T-helper 1 cell treated with Interleukin-12 subunit alpha and Interleukin-12 subunit beta and Interleukin-4 antibody, amounts not matched to agents 30 μg/mL and 1 μg/mL, for 36 hours (primary cell): ENCODE results near the gene ESYT2.
"Not testable (repeated sequence)": the region's sequence is repeated elsewhere in the genome, so short reads cannot be mapped to it uniquely, and the experiment has no call there.

Experiments
- H3K27ac Mint-ChIP-seq: one replicate; pipeline ENCODE4 v1.8.0; 2021; ENCODE audit warnings: mild to moderate bottlenecking, mixed read lengths
- H3K27me3 Mint-ChIP-seq: one replicate; pipeline ENCODE4 v1.8.0; 2021; ENCODE audit warnings: low read depth, mixed read lengths
- H3K36me3 Mint-ChIP-seq: one replicate; pipeline ENCODE4 v1.8.0; 2021; ENCODE audit warnings: low read depth, mixed read lengths
- H3K4me1 Mint-ChIP-seq: one replicate; pipeline ENCODE4 v1.8.0; 2021; ENCODE audit warnings: low read depth, mixed read lengths
- H3K4me3 Mint-ChIP-seq: one replicate; pipeline ENCODE4 v1.8.0; 2021; ENCODE audit warnings: mild to moderate bottlenecking, moderate library complexity, mixed read lengths
- H3K9me3 Mint-ChIP-seq: one replicate; pipeline ENCODE4 v1.8.0; 2021; ENCODE audit warnings: mixed read lengths

Gene ESYT2

DNA sequence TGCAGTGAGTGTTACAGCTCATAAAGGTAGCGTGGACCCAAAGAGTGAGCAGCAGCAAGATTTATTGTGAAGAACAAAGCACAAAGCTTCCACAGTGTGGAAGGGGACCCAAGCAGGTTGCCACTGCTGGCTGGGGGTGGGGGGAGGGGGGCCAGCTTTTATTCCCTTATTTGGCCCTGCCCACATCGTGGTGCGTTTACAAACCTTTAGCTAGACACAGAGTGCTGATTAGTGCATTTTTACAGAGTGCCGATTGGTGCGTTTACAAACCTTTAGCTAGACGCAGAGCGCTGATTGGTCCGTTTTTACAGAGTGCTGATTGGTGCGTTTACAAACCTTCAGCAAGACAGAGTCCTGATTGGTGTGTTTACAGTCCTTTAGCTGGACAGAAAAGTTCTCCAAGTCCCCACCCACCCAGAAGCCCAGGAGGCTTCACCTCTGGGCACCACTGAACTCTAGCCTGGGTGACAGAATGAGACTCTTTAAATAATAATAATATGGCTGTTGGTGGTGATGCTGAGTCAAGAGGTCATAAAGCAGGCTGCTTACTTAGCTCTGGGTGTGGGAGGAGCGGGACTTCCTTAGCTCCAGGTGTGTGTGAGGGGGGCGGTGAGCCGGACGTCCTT is 33.8 kb upstream of the ESYT2 start:
- H3K4me3 Mint-ChIP-seq: peak overlapping the region; percentile 92
- not testable (repeated sequence) for H3K36me3 Mint-ChIP-seq, H3K9me3 Mint-ChIP-seq, H3K27me3 Mint-ChIP-seq
- peak overlapping the region; percentile 97 for H3K27ac Mint-ChIP-seq
- H3K4me1 Mint-ChIP-seq: peaks cover 52% of the 10 kb centered on the region

DNA sequence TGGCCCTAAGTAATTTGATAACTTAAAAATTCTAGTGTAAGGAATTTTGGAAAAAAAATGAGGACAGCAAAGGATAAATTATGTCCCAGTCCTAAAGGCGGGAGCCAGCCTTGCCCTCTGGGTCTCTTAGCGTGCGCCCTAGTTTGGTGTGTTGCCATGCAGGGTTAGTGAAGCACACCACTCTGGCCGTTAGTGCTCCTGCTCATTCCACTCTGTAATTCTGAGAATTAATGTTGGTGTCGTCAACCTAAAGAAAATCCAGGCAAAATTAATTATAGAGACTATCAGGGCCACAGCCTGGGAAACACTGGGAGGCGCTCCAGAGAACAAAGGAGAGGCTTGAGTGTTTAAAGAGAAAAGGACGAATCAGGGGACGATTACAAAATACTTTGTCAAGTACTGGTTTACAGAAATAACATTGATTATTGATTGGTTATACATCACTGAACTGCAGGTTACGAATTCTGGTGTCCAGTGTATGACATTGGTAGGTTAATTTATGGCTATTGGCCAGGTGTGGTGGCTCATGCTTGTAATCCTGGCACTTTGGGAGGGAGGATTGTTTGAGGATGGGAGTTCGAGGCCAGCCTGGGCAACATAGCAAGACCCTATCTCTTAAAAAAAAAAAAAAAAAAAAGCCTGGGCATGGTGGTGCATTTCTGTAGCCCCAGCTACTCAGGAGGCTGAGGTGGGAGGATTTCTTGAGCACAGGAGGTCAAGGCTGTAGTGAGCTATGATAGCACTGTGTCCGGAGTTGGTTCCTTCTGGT is 32.8 kb upstream of the ESYT2 start:
- Mint-ChIP-seq H3K4me3 (peak overlapping the region; percentile 31), H3K27ac (peak overlapping the region; percentile 67), H3K27me3 (no peaks in the 10 kb centered on the region), H3K4me1 (peaks cover 57% of the 10 kb centered on the region), H3K9me3 (no peaks in the 10 kb centered on the region), H3K36me3 (peaks cover 8% of the 10 kb centered on the region)

DNA sequence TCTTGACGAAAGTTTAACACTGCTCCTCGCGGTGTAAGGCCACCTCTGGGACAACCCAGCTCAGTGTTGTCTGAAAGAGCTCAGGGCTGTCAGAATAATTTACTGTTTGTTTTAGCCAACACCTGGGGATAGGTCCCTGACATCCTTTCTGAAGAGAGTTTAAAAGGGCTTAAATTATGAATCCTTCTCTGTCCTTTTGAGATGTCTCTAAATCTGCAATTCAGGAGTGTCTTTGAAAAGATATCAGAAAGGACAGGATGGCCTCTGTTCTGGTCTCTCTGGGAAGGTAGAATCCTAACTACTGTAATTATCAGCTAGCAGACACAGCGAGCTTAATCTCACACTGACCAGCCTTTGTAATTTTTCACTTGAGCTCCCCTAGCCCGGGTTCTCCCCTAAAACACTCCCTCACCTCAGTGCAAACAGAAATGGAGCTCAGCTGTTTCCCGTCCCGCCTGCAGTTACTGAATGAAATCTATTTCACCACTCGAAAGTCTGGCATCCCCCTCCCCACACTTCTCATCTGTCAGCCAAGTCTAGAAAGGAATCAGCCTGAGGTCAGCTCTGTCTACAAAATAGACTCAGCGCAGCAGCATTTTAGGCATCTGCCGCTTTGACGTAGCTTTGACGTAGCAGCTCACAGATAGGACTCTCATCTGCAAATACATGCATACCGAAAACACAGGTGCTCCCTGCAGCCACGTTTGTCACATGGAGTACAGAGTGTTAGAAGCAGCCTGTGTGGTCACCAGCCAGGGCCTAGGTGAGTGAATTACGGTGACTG is 31.9 kb upstream of the ESYT2 start:
- H3K36me3 Mint-ChIP-seq: peaks cover 8% of the 10 kb centered on the region
- H3K27ac Mint-ChIP-seq: no peak overlapping the region
- no peak overlapping the region for H3K4me3 Mint-ChIP-seq
- peaks cover 58% of the 10 kb centered on the region for H3K4me1 Mint-ChIP-seq
- no peaks in the 10 kb centered on the region for H3K9me3 Mint-ChIP-seq
- no peaks in the 10 kb centered on the region for H3K27me3 Mint-ChIP-seq

DNA sequence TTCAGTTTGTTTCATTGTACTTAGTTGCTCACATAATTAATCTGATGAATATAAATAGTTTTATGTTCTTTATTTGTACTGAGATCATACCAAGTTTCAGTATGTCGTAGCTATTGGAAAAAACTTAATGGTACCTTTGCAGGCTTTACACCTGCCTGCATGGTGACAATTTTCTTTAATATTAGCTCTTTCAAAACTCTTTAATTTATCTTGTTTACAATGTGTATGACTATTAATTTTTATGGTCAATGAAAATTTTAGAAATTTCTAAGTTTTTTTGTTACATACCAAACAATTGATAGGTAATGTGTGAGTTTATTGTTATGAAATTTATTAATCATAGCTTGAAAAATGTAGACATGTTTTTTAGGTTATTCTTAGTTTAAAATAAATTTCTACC is 31.1 kb upstream of the ESYT2 start:
- H3K4me3 Mint-ChIP-seq: no peak overlapping the region
- H3K4me1 Mint-ChIP-seq: peaks cover 56% of the 10 kb centered on the region
- no peaks in the 10 kb centered on the region for H3K9me3 Mint-ChIP-seq
- no peak overlapping the region for H3K27ac Mint-ChIP-seq
- H3K36me3 Mint-ChIP-seq: peaks cover 8% of the 10 kb centered on the region
- no peaks in the 10 kb centered on the region for H3K27me3 Mint-ChIP-seq

DNA sequence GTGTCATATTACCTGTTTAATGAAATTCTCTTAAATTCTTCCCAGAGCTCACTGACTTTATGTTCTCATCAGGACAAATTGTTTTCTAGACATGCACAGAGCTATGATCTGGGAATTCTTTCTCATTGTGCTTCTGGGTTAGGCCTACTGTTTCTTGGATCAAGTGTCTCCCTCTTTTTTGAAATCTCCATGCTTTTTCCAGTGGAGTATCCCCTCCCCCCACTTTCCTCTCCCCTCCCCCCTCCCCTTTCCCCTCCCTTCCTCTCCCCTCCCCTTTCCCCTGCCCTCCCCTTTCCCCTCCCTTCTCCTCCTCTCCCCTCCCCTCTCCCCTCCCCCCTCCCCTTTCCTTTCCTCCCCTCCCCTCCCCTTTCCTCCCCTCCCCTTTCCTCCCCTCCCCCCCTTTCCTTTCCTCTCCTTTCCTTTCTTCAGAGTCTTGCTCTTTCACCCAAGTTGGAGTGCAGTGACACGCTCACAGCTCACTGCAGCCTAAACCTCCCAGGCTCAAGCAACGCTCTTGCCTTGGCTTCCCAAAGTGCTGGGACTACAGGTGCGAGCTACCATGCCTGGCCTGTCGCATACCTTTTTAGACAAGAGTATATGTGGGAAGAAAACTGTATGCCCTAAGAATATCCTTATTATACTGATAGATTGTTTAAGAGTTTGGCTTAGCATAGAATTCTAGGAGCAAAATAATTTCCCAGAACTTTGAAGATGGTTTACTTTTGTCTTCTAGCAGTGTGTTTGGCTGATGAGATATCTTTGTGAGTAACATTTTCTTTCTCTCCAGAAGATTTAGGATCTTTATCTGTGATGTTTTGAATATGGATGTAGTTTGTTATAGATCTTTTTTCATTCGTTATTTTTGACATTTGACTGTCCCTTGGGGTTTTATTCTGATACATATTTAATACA is 29.5 kb upstream of the ESYT2 start:
- Mint-ChIP-seq H3K4me1 (peaks cover 40% of the 10 kb centered on the region), H3K4me3 (peak overlapping the region; percentile 83), H3K27me3 (no peaks in the 10 kb centered on the region), H3K36me3 (peaks cover 7% of the 10 kb centered on the region), H3K27ac (peak overlapping the region; percentile 87), H3K9me3 (no peaks in the 10 kb centered on the region)

DNA sequence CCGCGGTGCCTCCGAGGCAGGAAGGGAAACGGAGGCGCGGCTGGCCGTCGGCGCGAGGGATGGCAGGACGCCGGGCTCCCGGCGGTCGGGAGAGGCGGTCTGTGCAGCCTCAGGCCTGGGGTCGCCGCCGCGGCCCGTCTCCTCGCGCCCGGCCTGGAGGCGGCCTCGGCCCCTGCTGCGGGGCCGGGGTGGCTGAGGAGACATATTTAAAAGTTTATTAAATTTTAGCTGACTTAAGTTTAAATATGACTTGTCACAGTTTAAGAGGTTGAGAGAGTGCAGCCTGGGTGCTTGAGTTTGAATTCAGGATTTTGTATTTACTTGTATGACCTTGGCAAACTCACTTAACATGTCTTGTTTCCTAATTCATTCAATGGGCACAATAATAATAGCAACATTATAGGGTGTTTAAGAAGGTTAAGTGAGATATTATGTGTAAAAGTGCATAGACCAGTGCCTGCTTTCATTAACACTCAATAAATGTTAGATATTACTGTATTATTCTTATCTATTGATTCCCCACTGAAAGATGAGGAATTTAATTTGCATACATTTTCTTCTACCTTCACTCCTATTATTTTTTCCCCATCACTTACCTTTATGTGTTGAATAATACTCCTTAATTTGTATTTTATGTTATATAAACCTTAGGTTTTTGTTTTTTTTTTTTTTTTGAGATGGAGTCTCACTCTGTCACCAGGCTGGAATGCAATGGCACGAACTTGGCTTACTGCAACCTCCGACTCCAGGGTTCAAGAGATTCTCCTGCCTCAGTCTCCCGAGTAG is 27.8 kb upstream of the ESYT2 start:
- peak overlapping the region; percentile 95 for H3K4me3 Mint-ChIP-seq
- H3K36me3 Mint-ChIP-seq: peaks cover 5% of the 10 kb centered on the region
- no peaks in the 10 kb centered on the region for H3K27me3 Mint-ChIP-seq
- peak overlapping the region; percentile 41 for H3K27ac Mint-ChIP-seq
- peaks cover 26% of the 10 kb centered on the region for H3K4me1 Mint-ChIP-seq
- no peaks in the 10 kb centered on the region for H3K9me3 Mint-ChIP-seq

DNA sequence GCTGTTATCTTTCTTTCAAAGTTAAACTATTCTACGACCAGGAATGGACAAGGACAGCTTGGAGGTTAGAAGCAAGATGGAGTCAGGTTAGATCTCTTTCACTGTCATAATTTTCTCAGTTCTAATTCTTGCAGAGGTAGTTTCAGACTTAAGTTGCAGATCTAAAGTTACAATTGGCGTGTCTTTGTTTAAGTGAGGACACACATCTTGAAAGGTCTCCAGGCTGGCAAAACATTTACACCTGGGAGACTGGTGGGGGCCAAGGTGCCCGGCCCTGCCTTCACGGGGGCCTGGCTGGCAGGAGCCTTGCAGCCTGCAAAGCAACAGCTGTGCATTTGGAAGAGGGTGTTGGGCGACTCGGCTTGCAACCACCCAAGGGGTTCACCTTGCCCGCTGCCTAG is 25.4 kb upstream of the ESYT2 start:
- Mint-ChIP-seq H3K4me1 (peaks cover 22% of the 10 kb centered on the region), H3K4me3 (peak overlapping the region; percentile 36), H3K9me3 (no peaks in the 10 kb centered on the region), H3K27me3 (no peaks in the 10 kb centered on the region), H3K36me3 (peaks cover 3% of the 10 kb centered on the region), H3K27ac (no peak overlapping the region)

DNA sequence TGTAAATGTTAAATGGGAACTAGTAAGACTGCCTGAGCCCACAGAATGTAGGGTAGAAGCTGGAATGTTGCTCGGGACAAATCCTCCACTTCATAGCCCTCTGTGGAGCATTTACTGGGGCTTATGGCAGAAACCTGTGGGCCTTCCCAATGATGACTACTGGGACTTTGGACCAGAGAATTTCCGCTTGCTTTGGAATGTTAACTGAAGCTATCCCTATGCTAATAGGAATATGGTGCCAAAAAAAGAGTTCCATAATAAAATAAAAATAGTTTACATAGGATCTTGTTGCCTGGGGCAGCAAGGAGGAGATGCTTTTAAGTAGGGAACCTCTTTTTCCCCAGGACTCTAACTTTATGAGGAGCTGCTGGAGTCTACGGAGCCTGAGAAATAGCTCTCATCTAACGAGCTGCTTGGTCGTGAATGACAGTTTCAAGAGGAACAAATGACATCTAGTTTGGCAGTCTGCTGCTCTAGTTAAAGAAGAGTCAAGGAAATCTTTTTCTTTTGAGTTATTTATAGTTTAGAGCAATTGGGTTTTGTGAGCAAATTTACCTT is 21.3 kb upstream of the ESYT2 start:
- H3K4me1 Mint-ChIP-seq: peaks cover 12% of the 10 kb centered on the region
- no peak overlapping the region for H3K4me3 Mint-ChIP-seq
- peaks cover 2% of the 10 kb centered on the region for H3K36me3 Mint-ChIP-seq
- peaks cover 3% of the 10 kb centered on the region for H3K9me3 Mint-ChIP-seq
- H3K27me3 Mint-ChIP-seq: no peaks in the 10 kb centered on the region
- no peak overlapping the region for H3K27ac Mint-ChIP-seq

DNA sequence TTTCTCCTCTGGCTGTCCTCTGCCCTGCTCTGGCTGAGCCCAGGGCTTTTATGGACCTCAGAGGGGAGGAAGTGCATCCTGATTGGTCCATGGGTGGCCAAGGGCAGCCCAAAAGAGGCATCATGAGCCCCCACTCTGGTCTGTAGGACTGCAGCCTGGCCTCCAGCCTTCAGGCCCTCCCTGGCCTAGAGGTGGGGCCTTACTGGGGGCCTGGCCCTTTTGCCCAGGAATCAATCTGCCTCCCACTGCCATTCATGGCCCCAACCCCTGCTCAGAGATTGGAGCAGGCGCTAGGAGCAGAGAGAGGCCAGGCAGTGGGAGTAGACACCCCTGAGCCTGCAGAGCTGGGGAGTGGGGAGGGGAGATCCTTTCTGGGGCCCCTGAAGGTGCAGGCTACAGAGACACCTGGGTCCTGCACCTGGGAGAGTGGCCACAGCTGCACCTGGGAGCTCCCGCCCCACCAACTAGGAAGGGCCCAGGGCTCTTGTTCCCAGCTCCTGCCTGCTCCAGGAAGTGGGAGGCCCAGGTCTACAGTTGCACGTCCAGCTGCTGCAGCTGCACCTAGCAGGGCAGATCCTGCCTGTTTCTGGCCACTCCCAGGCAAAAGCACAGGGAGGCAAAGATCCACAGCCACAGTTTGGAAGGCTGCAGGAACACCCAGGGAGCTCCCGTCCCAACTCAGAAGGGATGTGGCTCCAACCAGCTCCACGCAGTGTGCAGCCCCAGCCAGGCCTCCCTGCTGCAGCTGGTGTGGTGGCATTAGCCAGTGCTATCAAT is 20.6 kb upstream of the ESYT2 start:
- no peak overlapping the region for H3K4me3 Mint-ChIP-seq
- peaks cover 2% of the 10 kb centered on the region for H3K36me3 Mint-ChIP-seq
- H3K27me3 Mint-ChIP-seq: peaks cover 1% of the 10 kb centered on the region
- H3K4me1 Mint-ChIP-seq: peaks cover 13% of the 10 kb centered on the region
- H3K9me3 Mint-ChIP-seq: peaks cover 3% of the 10 kb centered on the region
- no peak overlapping the region for H3K27ac Mint-ChIP-seq

DNA sequence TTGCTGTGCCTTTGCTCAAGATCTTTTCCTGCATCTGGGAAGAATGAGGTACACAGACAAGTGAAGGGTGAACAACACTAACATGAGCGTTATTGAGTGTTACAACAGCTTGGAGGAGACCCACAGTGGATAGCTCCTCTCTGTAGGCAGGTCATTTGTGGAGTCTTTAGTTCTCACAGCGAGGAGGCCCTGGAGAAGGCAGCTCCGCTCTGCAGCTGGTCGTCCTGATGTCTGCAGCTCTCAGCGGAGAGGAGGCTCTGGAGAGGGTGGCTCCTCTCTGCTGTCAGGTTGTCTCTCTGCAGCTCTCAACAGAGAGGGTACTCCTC is 20.1 kb upstream of the ESYT2 start:
- Mint-ChIP-seq H3K27me3 (peaks cover 4% of the 10 kb centered on the region), H3K4me1 (peaks cover 16% of the 10 kb centered on the region), H3K36me3 (peaks cover 2% of the 10 kb centered on the region), H3K4me3 (no peak overlapping the region), H3K27ac (peak overlapping the region; percentile 18), H3K9me3 (peaks cover 3% of the 10 kb centered on the region)

DNA sequence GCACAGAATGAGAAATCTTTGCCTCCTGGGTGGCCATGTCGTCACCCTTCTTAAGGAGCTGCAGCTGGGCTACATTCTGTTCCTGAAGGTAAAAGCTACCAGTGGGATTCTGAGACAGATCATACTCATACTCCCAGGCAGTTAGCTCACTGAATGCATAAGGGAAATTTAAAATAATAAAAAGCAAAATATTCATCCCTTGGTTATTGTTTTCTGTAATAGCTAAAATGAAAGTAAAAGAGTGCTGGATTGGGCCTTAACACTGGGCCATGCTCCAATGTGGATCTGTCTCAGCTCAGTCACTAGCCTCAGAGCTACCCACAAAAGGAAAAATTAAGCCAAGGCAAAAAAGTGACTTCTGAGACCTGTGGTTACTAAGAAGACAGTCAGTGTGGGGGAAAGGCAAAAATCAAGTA is 18.1 kb upstream of the ESYT2 start:
- Mint-ChIP-seq H3K27ac (peak overlapping the region; percentile 94), H3K4me3 (peak overlapping the region; percentile 79), H3K9me3 (peaks cover 3% of the 10 kb centered on the region), H3K36me3 (peaks cover 4% of the 10 kb centered on the region), H3K27me3 (peaks cover 7% of the 10 kb centered on the region), H3K4me1 (peaks cover 24% of the 10 kb centered on the region)

DNA sequence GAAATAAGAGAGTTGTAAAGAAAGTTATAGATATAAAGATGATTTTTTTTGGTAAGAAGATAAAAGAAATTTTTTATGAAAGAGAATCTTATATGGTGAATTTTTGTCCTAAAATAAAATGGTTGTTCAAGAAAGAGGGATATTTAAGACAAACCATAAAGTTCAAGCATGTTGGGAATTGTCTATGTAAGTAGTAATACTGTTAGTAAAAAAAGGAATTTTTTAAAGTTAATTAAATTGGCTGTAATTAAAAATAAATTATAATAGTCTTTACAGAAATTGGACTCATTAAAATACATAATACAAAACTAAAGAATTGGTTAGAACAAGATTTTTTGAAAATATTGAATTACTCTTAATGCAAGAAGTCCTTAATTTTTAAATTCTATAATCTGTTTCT is 17.0 kb upstream of the ESYT2 start:
- H3K36me3 Mint-ChIP-seq: peaks cover 4% of the 10 kb centered on the region
- peaks cover 7% of the 10 kb centered on the region for H3K27me3 Mint-ChIP-seq
- peaks cover 29% of the 10 kb centered on the region for H3K4me1 Mint-ChIP-seq
- H3K4me3 Mint-ChIP-seq: no peak overlapping the region
- H3K9me3 Mint-ChIP-seq: peaks cover 3% of the 10 kb centered on the region
- no peak overlapping the region for H3K27ac Mint-ChIP-seq

DNA sequence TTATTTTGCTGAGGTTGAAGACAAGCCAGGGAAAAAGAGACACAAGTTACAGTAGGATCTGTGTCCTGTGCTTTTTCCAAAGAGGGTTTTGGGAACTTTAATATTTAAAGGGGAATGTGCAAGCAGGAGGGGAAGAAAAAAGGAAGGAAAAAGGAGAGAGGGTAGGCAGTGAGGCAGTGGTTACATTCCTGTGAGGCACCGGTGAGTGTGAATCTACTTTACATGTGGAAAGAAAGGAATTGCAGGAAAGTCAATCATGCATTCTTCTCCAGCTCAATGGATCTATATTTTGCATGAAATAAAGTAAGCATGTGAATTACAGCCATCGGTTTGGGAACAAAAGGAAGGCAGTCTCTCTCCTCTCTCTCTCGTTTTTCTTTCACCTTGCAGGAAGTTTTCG is 14.5 kb upstream of the ESYT2 start:
- Mint-ChIP-seq H3K27ac (no peak overlapping the region), H3K27me3 (peaks cover 7% of the 10 kb centered on the region), H3K9me3 (peaks cover 3% of the 10 kb centered on the region)

More for the DNA sequence above, 14.5 kb upstream of the ESYT2 start:
- no peak overlapping the region for H3K4me3 Mint-ChIP-seq
- peaks cover 4% of the 10 kb centered on the region for H3K36me3 Mint-ChIP-seq
- peaks cover 26% of the 10 kb centered on the region for H3K4me1 Mint-ChIP-seq
